Measurements from ENCODE around the gene NPTX1. TPM values are rescaled to one million over a fixed set of nuclear protein-coding genes. Genes with fewer than 3 reads are reported as not detected.

Gene NPTX1
- total RNA-seq: 1 to 10 TPM; 1.2 to 6.3 (median 3.8) TPM

DNA sequence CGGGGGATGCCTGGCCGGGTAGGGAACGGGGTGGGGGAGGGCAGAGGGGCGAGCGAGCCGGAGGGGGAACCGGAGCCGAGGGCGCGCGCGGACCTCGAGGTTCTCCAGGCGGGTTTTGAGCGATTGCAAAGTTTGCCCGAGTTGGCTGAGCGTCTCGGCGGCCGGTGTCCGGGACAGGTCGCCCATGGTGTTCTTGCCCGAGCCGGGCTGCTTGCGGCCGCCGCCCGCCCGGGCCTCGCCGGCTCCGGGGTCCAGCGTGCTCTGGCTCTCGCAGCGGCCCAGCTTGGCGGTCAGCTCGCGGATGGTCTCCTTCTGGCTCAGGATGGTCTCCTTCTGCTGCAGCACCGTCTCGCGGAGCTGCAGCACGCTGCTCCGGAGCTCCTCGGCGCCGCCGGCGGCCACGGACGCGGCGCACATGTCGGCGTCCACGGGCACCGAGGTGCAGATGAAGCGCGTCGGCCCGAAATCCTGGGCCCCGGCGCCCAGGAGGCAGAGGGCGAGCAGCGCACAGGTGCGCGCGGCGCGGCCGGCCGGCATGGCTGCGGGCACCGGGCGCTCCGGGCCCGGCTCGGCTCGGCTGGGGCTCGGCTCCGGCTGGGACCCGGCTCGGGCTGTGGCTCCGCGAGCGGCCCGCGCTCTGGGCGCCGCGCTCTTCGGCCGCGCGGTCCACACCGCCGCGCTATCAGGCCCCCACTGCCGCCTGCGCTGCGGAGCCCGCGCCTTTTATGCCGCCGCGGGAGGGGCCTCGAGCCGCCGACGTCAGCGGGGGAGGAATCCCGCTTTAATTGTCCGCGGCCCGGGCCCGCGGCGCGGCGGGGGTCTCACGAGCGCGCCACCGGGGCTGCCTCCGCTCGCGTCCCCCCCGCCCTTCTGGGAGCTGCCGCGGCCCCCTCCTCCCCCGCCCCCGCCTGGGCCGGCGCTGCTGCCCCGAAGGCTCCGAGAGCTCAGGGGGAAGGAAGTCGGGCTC is at the start of gene NPTX1:
Gene NPTX1, minus strand, starts transcription at position 698 of the 967 bp plus-strand sequence. Its CDS starts 161 bp downstream, at position 537.
- ATAC-seq: peak; percentile 25
- peaks cover 100% of the 10 kb centered on the region for H3K27me3 ChIP-seq
- H3K36me3 ChIP-seq: no peaks in the 10 kb centered on the region

GRCh38 chr17:80523956-80524712 is 47.7 kb upstream of the NPTX1 start:
- no peaks in the 10 kb centered on the region for H3K4me1 ChIP-seq
- H3K27ac ChIP-seq: no peak overlapping the region
- WGBS, 2 donors (ENCODE audit: low coverage in 1 of 2): 46 to 76% methylated on average over 4 to 8 of the region's 16 CpGs
- no peak for ATAC-seq
- TF ChIP-seq POLR2AphosphoS5 (IDR thresholded peaks at IDR 0.05) (no peak), EP300 (IDR thresholded peaks at IDR 0.05) (no peak), CTCF (IDR thresholded peaks at IDR 0.05) (no peak), POLR2A (IDR thresholded peaks at IDR 0.05) (no peak)
- H3K27me3 ChIP-seq: peaks cover 57% of the 10 kb centered on the region
- no peaks in the 10 kb centered on the region for H3K36me3 ChIP-seq
- no peaks in the 10 kb centered on the region for H3K9me3 ChIP-seq
- H3K4me3 ChIP-seq: no peak overlapping the region

More for the DNA sequence above, at the start of gene NPTX1:
- H3K9me3 ChIP-seq: no peaks in the 10 kb centered on the region
- no peak for TF ChIP-seq EP300 (IDR thresholded peaks at IDR 0.05)
- TF ChIP-seq CTCF (IDR thresholded peaks at IDR 0.05): no peak
- TF ChIP-seq POLR2A (IDR thresholded peaks at IDR 0.05): no peak
- no peak for TF ChIP-seq POLR2AphosphoS5 (IDR thresholded peaks at IDR 0.05)
- peaks cover 0 to 53% (median 44%) of the 10 kb centered on the region in 3 donors for H3K4me1 ChIP-seq
- H3K4me3 ChIP-seq: peak within 1 kb of the TSS; percentile 6 to 49
- H3K27ac ChIP-seq: peak within 1 kb of the TSS in 1 of 4 donors; percentile 59
- no CpG with 5 or more reads among the region's 136 CpGs for WGBS, 2 donors (ENCODE audit: low coverage in 1 of 2)

DNA sequence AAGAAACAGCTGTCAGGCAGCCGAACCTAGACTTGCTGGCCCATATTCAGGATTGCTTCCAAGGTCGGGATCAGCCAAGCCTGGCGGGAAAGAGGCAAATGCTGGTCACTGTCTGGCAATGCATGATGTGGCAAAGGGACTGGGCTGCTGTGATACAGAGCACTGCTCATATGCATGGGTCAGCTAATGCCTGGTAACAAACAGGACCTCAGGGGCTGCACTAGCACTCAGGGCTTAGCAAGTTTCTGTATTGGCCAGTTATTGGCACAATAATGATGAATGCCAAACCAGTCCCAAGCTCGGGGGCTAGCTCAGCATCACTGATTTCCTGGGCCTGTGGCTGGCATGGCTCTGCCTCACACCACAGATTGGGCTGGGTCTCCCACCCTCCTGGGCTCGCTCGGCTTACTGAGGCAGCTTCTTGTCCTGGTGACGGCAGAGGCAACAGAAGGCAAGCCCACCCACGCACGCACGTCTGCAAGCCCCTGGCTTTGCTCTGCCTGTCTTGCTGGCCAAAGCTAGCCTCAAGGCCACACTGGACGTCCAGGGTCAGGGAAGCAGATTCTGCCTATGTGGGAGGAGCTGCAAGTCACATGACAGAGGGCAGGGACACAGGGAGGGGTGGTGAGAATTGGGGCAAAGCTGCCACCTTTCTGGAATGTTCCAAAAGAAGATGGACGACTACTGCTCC is 46.8 kb upstream of the NPTX1 start:
- Histone ChIP-seq H3K4me1 (no peaks in the 10 kb centered on the region), H3K9me3 (no peaks in the 10 kb centered on the region), H3K4me3 (no peak overlapping the region), H3K36me3 (no peaks in the 10 kb centered on the region), H3K27me3 (peaks cover 51% of the 10 kb centered on the region), H3K27ac (no peak overlapping the region)
- TF ChIP-seq EP300 (IDR thresholded peaks at IDR 0.05) (no peak), CTCF (IDR thresholded peaks at IDR 0.05) (no peak), POLR2AphosphoS5 (IDR thresholded peaks at IDR 0.05) (no peak), POLR2A (IDR thresholded peaks at IDR 0.05) (no peak)
- ATAC-seq: no peak
- 40 to 88% methylated on average over 2 to 4 of the region's 12 CpGs for WGBS, 2 donors (ENCODE audit: low coverage in 1 of 2)

GRCh38 chr17:80520810-80521455 is 44.5 kb upstream of the NPTX1 start:
- no peak overlapping the region for H3K4me3 ChIP-seq
- TF ChIP-seq POLR2AphosphoS5 (IDR thresholded peaks at IDR 0.05): no peak
- no peaks in the 10 kb centered on the region for H3K36me3 ChIP-seq
- WGBS, 2 donors (ENCODE audit: low coverage in 1 of 2): 36 to 60% methylated on average over 1 to 7 of the region's 10 CpGs
- no peaks in the 10 kb centered on the region for H3K4me1 ChIP-seq
- no peak for ATAC-seq
- H3K27me3 ChIP-seq: peaks cover 37% of the 10 kb centered on the region
- H3K9me3 ChIP-seq: no peaks in the 10 kb centered on the region
- no peak overlapping the region for H3K27ac ChIP-seq

Data from gastroesophageal sphincter (tissue), 4 donors.